ENCODE measurements around the gene ERBB3.

DNA sequence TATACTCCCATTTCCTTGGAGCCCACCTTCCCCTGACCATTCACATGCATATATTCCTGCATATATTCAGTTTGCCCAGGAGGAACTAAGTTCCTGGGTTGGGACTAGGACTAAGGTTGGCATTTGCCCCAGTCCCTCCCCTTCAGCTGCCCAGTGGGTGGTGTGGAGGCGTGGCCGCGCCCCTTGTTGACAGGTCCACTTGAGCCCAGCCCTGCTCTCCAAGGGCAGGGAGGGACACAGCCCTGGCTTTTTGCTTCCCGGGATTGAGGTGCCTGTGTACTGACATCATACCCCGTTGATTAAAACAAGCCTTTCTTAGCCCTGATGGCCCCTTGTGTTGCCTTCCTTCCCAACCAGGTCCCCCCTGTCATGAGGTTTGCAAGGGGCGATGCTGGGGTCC lies 7.3 kb downstream of the ERBB3 start:
- TF ChIP-seq, protein P1, sequence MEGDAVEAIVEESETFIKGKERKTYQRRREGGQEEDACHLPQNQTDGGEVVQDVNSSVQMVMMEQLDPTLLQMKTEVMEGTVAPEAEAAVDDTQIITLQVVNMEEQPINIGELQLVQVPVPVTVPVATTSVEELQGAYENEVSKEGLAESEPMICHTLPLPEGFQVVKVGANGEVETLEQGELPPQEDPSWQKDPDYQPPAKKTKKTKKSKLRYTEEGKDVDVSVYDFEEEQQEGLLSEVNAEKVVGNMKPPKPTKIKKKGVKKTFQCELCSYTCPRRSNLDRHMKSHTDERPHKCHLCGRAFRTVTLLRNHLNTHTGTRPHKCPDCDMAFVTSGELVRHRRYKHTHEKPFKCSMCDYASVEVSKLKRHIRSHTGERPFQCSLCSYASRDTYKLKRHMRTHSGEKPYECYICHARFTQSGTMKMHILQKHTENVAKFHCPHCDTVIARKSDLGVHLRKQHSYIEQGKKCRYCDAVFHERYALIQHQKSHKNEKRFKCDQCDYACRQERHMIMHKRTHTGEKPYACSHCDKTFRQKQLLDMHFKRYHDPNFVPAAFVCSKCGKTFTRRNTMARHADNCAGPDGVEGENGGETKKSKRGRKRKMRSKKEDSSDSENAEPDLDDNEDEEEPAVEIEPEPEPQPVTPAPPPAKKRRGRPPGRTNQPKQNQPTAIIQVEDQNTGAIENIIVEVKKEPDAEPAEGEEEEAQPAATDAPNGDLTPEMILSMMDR (IDR thresholded peaks at IDR 0.05; ENCODE audit: insufficient read depth, low read depth, low read length): no peak
- TF ChIP-seq EZH2 (IDR thresholded peaks at IDR 0.05; ENCODE audit: insufficient read depth, low read length): no peak
